GM21528 (cell line): ENCODE data around the gene KCND3.
A peak's percentile ranks its signal among the peaks of the same experiment; 100 is the strongest.

Source experiments
- ATAC-seq: cut with Tn5 transposase; IDR thresholded peaks from one replicate; pipeline ENCODE4 v1.9.1; 2021; ENCODE audit warnings: mild to moderate bottlenecking, moderate library complexity; ENCODE audit not compliant: unreplicated experiment, low FRiP score

Gene KCND3

DNA sequence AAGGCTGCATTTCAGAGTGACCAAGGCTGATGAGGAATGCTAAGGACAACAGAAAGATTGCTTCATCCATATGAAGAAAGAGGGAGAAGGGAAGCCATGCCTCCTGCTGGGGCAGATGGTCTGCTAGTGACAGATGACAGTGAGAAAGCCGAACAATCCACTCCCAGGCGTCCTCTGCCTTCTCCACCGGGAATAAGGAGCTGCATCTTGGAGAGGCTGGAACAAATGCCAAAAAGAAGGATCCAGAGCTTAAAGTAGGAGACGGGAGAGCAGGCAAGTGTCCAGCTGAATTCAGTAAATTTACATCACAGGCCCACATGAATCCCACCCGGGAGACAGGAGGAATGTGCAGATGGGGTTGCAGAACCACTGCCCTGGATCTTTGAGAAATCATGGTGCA lies 200.3 kb downstream of the KCND3 start:
- no peak for ATAC-seq

GRCh38 chr1:111786669-111787207 lies 202.7 kb downstream of the KCND3 start:
- ATAC-seq: no peak

DNA sequence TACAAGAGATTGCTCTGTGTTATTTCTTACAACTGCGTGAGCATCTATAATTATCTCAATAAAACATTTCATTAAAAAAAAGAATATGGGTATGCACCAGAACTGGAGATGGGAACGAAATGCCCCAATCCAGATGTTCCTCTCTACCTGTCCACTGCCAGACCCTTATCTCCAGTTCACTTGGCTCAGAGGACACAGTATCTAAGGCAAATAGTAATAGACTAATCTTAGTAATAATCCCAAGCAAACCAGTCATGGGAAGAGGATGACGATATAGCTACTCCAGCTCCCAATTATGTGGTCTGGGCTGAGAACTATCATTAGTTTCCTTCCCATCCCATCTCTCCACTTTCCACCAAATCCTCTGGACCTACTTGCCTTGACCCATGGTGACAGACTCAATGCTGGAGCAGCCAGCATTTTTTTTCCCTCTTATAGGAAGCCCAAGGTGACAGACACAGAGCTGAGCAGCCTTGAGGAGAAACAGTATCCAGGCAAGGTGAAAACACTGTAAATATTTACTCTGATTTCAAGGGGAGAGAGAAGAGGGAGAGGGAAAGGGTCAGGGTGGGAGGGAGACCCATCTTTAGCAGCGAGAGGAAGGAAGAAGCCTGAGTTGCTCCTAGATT lies 205.1 kb downstream of the KCND3 start:
- no peak for ATAC-seq

DNA sequence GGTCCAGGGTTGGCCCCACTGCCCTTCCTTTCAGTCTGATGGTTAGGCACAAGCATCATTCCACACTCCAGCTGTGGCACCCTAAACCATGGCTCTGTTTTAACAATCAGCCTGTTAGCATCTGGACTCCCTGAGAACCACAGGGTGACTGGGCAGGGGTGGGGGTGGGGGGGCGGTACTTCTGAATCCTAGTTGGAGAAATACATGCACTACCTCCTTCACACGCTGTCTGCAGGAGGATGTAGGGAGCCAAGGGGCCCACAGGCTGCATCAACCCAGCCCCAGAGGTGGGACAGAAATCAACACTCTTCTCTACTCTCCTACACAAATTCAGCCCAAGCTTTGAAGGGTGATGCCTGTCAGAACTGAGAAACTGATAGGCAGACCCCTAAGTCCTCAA lies 209.9 kb downstream of the KCND3 start:
- ATAC-seq: no peak

GRCh38 chr1:111778541-111779051 lies 210.9 kb downstream of the KCND3 start:
- ATAC-seq: no peak

GRCh38 chr1:111778066-111778465 lies 211.4 kb downstream of the KCND3 start:
- no peak for ATAC-seq

DNA sequence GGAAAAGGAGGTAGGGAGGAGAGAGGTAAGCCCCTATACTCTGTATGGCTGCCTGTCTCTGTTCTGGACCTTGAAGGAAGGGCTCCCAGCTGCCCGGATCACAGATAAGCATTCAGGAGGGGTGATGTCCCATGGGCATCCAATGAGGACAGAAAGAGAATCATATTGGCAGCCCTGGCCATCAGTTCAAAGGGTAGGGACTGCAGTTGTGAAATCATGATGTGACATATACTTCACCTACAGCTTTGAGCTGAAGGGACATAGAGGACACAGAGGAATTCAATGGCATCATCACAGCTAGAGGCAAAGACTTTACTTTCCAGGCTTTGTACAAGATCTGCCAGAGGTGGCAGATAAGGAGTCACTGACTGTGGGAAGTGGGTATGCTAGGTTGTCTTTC lies 212.2 kb downstream of the KCND3 start:
- no peak for ATAC-seq

GRCh38 chr1:111776861-111777260 lies 212.6 kb downstream of the KCND3 start:
- no peak for ATAC-seq

GRCh38 chr1:111776391-111776790 lies 213.1 kb downstream of the KCND3 start:
- ATAC-seq: no peak

DNA sequence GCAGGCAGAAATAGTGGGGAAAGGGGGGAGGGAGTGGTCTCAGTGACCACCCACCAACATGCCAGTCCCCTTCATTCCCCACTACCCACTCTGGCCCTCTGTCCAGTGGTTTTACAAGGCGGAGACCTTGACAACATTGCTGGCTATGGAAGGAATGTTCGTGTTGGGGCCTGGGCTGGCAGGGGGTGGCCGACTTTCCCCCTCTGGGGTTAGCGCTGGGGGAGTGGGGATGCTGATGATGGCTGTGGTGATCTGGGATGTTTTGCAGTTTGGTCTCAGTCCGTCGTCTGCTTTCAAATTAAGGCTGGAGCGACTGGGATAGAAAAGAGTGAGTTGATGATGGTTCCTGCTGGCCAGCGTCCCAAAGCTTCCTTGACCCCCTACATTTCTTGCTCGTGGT lies 213.5 kb downstream of the KCND3 start:
- no peak for ATAC-seq

DNA sequence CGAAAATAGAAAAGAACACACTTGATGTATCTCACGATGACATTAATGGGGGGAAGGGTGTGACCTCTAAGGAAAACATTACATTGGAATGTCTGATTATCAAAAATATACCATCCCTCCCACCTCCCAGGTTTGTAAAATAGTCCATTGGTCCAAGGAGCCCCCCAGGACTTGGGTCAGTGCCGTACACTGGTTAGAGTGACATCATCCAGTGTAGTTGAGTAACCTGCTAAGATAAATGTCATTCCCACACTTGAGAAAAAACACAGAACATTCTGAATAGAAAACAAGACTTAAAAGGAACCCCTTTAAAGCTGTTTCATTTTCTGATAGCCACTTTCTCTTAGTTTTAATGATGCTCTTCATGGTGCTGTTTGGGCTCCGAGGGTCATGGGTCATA lies 218.6 kb downstream of the KCND3 start:
- no peak for ATAC-seq

GRCh38 chr1:111769517-111770146 lies 219.8 kb downstream of the KCND3 start:
- no peak for ATAC-seq

DNA sequence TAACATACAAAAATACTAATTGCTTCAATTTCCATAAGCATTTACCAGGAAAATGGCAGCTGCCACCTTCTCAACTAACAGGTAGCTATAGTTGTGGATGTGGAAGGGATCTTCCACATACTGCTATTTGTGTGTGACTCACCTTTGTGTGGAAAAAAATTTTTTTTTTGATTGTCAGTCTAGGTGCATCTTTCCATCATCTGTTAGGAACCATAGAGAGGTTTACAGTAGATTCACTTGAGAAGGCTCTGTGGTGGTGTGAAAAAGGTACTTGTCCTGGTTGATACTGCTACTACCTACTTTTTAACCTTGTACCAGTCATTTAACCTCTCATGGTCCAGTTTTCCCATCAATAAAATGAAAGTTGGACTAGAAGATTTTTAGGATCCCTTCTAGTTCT lies 220.8 kb downstream of the KCND3 start:
- ATAC-seq: no peak

- no peak for ATAC-seq
Measured at GRCh38 chr1:111768023-111768422, 221.4 kb downstream of the KCND3 start.

DNA sequence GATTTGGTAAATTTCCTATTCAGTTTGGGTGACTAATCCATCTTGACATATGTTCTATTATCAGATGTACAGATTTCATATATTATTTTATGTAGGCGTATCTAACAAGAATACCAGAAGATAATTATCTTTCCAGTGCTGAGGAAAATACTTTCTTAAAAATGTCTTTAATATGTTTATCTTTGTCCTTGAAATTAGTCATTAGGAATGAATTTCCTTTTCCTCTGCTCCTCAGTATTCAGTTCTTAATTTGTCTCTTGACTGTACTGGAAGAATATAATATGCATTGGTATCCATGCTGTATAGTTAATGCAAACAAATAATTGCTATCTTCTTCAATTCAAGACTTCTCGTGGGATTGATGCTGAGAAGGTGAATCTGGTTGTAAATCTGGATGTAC lies 227.1 kb downstream of the KCND3 start:
- ATAC-seq: no peak

- no peak for ATAC-seq
Measured at GRCh38 chr1:111761717-111762116, 227.8 kb downstream of the KCND3 start.

DNA sequence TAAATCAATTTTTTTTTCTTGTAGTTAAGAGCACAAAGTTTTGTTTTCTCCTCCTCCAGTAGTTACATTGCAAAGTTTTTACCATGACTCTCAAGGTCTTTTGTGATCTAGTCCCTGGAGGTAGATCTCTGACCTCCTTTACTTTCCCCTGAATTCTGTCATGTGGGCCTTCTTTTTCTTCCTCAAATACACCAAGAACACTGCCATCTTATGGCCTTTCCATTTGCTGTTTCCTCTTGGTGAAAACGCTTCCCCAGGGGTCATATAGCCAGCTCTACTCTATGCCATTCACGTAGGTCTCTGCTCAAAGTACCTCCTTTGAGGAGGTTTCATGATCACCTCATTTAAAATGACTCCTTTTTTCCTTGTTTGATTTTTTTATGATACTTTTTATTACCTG lies 231.1 kb downstream of the KCND3 start:
- no peak for ATAC-seq

DNA sequence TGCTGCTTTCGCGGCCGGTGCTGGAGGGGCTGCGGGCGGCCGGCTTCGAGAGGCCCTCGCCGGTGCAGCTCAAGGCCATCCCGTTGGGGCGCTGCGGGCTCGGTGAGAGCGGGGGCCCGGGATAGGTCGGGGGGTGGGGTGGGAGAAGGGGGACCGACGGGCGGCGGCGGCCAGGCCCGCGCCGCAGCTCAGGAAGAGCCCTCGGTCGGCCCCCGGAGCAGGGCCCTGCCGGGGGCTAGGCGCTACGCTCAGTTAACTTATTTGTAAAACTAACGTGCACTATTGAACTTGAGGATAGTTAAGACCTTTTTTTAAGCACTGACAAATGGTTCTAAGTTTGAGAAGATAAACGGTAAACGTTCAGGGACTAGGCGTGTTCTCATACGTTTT lies 233.3 kb downstream of the KCND3 start:
- ATAC-seq: peak; percentile 5

DNA sequence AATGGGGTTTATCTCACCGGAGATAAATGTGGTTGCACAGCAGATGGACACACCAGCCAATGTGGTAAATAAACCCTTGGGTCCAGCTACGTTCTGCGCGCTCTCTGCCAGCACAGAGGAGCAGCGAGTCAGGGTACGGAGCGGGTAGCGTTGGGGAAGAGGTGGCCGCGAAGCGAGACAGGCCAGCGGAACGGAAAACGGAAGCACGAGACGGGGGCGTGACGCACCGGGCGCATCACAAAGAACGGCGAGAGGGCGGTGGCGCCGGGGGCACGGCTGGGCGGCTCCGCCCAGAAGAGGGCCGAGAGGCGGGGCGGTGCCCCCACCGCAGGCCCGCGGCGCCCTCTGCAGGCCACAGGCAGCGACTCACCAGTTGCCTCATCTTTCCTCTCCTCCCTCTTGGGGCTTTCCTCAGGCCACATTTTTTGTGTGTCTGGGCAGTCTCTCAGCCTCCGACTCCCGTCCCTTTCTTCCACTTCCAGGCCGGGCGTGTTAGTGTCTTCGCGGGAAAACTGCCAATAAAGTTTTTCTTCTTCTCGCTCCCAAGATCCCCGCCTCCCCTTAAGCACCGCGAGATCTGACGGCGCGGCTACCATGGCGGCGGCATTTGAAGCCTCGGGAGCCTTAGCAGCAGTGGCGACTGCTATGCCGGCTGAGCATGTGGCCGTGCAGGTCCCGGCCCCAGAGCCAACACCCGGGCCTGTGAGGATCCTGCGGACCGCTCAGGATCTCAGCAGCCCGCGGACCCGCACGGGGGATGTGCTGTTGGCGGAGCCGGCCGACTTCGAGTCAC lies 233.9 kb downstream of the KCND3 start, which contains the start of gene DDX20:
TSS of gene DDX20 (plus strand) at position 571 of the 793 bp plus-strand sequence. CDS start at position 595, 24 bp downstream.
- peak; percentile 85 for ATAC-seq

DNA sequence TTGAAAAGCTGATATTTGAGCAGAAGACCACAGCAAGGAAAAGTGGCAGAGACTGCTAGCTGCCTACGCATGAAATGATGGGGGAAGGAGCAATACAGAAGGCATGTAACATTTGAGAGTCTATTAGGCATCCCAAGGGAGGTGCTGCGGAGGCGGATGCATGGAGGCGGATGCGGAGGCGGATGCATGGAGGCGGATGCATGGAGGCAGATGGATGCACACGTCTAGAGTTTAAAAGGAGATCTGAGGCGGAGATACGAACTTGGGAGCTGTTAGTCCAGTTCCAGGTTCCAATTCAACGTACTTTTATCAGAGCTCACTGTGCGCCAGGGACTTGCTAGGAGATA lies 234.5 kb downstream of the KCND3 start:
- ATAC-seq: peak; percentile 20

- ATAC-seq: no peak
Measured at GRCh38 chr1:111751906-111752575, 237.4 kb downstream of the KCND3 start.
